ENCODE results near the gene PSMC1.

PSMC1 gene

GRCh38 chr14:90297876-90298629 lies 41.7 kb downstream of the PSMC1 start:
- Histone ChIP-seq H3K27ac (no peak overlapping the region), H3K9me3 (no peaks in the 10 kb centered on the region), H3K27me3 (no peaks in the 10 kb centered on the region), H3K4me1 (peaks cover 0 to 38% (median 10%) of the 10 kb centered on the region in 4 donors), H3K36me3 (peaks cover 17 to 67% (median 19%) of the 10 kb centered on the region in 3 donors), H3K4me3 (no peak overlapping the region)
- TF ChIP-seq, protein P1, sequence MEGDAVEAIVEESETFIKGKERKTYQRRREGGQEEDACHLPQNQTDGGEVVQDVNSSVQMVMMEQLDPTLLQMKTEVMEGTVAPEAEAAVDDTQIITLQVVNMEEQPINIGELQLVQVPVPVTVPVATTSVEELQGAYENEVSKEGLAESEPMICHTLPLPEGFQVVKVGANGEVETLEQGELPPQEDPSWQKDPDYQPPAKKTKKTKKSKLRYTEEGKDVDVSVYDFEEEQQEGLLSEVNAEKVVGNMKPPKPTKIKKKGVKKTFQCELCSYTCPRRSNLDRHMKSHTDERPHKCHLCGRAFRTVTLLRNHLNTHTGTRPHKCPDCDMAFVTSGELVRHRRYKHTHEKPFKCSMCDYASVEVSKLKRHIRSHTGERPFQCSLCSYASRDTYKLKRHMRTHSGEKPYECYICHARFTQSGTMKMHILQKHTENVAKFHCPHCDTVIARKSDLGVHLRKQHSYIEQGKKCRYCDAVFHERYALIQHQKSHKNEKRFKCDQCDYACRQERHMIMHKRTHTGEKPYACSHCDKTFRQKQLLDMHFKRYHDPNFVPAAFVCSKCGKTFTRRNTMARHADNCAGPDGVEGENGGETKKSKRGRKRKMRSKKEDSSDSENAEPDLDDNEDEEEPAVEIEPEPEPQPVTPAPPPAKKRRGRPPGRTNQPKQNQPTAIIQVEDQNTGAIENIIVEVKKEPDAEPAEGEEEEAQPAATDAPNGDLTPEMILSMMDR (IDR thresholded peaks at IDR 0.05), result no peak
- intact Hi-C loops (cut with DNase I; ENCODE audit: low total_unique reads), result no loop called here
- no peak for DNase-seq

DNA sequence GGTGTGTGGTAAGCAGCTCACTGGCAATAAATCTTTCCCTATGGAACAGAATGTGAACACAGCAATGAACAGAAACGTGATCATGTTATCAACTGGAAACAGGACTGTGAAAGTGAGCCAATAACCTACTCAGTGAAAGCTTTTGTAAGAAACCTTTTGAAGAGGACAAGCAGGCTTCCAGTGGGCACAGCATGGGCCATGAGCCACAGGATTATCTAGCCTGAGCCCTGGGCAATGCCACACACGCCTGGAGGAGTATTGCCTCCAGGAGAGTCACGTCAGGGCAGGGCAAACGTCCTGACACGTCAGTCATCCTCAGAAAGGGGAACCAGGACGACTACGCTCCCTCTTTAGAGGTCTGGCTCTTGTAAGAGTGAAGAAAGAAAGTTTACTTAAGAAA lies 43.1 kb downstream of the PSMC1 start:
- H3K9me3 ChIP-seq, result no peaks in the 10 kb centered on the region
- peaks cover 0 to 38% (median 10%) of the 10 kb centered on the region in 4 donors for H3K4me1 ChIP-seq
- H3K27ac ChIP-seq, result no peak overlapping the region
- peaks cover 12 to 70% (median 25%) of the 10 kb centered on the region in 3 donors for H3K36me3 ChIP-seq
- no peaks in the 10 kb centered on the region for H3K27me3 ChIP-seq
- intact Hi-C loops (cut with DNase I; ENCODE audit: low total_unique reads), result no loop called here
- no peak for DNase-seq
- no peak overlapping the region for H3K4me3 ChIP-seq
- TF ChIP-seq, protein P1 (IDR thresholded peaks at IDR 0.05), result no peak

GRCh38 chr14:90300611-90301047 lies 44.3 kb downstream of the PSMC1 start:
- TF ChIP-seq, protein P1 (IDR thresholded peaks at IDR 0.05), result no peak
- Histone ChIP-seq H3K9me3 (no peaks in the 10 kb centered on the region), H3K27ac (peak overlapping the region; percentile 65 to 70), H3K4me1 (peaks cover 0 to 35% (median 10%) of the 10 kb centered on the region in 4 donors), H3K4me3 (no peak overlapping the region), H3K27me3 (no peaks in the 10 kb centered on the region), H3K36me3 (peaks cover 11 to 76% (median 21%) of the 10 kb centered on the region in 3 donors)
- no peak for DNase-seq
- intact Hi-C loops (cut with DNase I; ENCODE audit: low total_unique reads), result loop anchor here (5.0 to 10.0 kb wide), 4 partner anchors 94 to 457 kb away; partner anchors contain the start of gene CALM1

GRCh38 chr14:90301122-90301521 lies 44.8 kb downstream of the PSMC1 start:
- Histone ChIP-seq H3K9me3 (no peaks in the 10 kb centered on the region), H3K4me1 (peaks cover 0 to 30% (median 10%) of the 10 kb centered on the region in 4 donors), H3K36me3 (peaks cover 11 to 75% (median 23%) of the 10 kb centered on the region in 3 donors), H3K4me3 (no peak overlapping the region), H3K27me3 (no peaks in the 10 kb centered on the region), H3K27ac (peak overlapping the region; percentile 65 to 70)
- intact Hi-C loops (cut with DNase I; ENCODE audit: low total_unique reads), result loop anchor here (5.0 to 10.0 kb wide), 4 partner anchors 94 to 456 kb away; partner anchors contain the start of gene CALM1
- TF ChIP-seq, protein P1 (IDR thresholded peaks at IDR 0.05), result no peak
- no peak for DNase-seq

GRCh38 chr14:90301668-90302090 lies 45.3 kb downstream of the PSMC1 start:
- peaks cover 0 to 25% (median 10%) of the 10 kb centered on the region in 4 donors for H3K4me1 ChIP-seq
- intact Hi-C loops (cut with DNase I; ENCODE audit: low total_unique reads), result loop anchor here (5.0 to 10.0 kb wide), 4 partner anchors 93 to 456 kb away; partner anchors contain the start of gene CALM1
- no peak for DNase-seq
- H3K27me3 ChIP-seq, result no peaks in the 10 kb centered on the region
- no peaks in the 10 kb centered on the region for H3K9me3 ChIP-seq
- TF ChIP-seq, protein P1 (IDR thresholded peaks at IDR 0.05), result peak; percentile 51 to 54
- no peak overlapping the region for H3K4me3 ChIP-seq
- peak overlapping the region; percentile 65 to 70 for H3K27ac ChIP-seq
- H3K36me3 ChIP-seq, result peaks cover 10 to 70% (median 19%) of the 10 kb centered on the region in 3 donors
